ENCODE measurements around the gene TECPR2.
"Not testable (repeated sequence)": the region's sequence is repeated elsewhere in the genome, so short reads cannot be mapped to it uniquely, and the experiment has no call there.

The TECPR2 gene

DNA sequence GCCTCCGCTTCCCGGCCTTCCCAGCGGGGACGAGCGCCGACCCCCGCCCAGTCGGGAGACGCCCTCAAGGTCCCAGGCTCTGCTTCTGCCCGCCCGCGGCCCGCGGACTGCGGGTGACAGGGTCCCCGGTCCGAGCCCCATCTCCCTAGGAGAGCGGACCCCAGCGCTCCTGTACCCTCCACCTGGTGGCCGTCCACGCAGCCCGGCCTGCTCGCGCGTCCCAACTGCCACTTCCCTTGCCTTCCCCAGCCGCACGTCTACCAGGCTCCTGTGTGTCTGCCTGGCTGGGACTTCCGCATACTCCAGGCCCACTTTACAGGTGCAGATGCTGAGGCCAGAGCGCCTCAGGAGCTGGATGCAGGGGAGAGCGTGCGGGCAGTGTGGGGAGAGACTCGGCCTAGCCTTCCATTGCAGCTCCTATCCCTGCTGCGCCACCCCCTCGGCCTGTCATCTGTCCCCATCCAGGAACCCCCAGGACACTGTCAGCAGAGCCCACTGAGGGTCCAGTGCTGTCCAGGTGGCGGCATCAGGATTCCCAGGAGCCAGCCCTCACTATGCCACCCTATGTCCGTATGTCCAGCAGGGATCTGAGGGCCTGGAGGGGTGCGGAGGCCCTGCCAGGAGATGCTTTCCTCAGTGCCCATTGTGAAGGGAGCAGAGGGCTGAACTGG, 154.8 kb downstream of the TECPR2 start:
- peak; percentile 45 for DNase-seq (ENCODE audit: low spot score)
- TF ChIP-seq, protein P1, sequence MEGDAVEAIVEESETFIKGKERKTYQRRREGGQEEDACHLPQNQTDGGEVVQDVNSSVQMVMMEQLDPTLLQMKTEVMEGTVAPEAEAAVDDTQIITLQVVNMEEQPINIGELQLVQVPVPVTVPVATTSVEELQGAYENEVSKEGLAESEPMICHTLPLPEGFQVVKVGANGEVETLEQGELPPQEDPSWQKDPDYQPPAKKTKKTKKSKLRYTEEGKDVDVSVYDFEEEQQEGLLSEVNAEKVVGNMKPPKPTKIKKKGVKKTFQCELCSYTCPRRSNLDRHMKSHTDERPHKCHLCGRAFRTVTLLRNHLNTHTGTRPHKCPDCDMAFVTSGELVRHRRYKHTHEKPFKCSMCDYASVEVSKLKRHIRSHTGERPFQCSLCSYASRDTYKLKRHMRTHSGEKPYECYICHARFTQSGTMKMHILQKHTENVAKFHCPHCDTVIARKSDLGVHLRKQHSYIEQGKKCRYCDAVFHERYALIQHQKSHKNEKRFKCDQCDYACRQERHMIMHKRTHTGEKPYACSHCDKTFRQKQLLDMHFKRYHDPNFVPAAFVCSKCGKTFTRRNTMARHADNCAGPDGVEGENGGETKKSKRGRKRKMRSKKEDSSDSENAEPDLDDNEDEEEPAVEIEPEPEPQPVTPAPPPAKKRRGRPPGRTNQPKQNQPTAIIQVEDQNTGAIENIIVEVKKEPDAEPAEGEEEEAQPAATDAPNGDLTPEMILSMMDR (IDR thresholded peaks at IDR 0.05; ENCODE audit: extremely low read depth, missing control alignments), result no peak

GRCh38 chr14:102518063-102518648, 155.4 kb downstream of the TECPR2 start:
- DNase-seq (ENCODE audit: low spot score), result peak; percentile 21
- TF ChIP-seq, protein P1 (IDR thresholded peaks at IDR 0.05; ENCODE audit: extremely low read depth, missing control alignments), result no peak

- not testable (repeated sequence) for DNase-seq (ENCODE audit: low spot score)
These were observed 157.0 kb downstream of the TECPR2 start for GRCh38 chr14:102519709-102520108.

DNA sequence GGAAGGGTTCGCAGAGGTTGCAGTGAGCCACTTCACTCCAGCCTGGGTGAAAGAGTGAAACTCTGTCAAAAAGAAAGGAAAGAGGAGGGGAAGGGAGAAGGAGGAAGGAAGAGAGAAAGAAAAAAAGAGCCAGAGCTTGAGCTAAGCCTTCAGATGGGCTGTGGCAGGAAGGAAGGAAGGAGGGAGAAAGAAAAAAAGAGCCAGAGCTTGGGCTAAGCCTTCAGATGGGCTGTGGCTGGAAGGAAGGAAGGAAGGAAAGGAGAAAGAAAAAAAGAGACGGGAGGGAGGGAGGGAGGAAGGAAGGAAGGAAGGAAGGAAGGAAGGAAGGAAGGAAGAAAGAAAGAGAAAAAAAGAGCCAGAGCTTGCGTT, 160.4 kb downstream of the TECPR2 start:
- TF ChIP-seq, protein P1 (IDR thresholded peaks at IDR 0.05; ENCODE audit: extremely low read depth, missing control alignments), result no peak
- no peak for DNase-seq (ENCODE audit: low spot score)

DNA sequence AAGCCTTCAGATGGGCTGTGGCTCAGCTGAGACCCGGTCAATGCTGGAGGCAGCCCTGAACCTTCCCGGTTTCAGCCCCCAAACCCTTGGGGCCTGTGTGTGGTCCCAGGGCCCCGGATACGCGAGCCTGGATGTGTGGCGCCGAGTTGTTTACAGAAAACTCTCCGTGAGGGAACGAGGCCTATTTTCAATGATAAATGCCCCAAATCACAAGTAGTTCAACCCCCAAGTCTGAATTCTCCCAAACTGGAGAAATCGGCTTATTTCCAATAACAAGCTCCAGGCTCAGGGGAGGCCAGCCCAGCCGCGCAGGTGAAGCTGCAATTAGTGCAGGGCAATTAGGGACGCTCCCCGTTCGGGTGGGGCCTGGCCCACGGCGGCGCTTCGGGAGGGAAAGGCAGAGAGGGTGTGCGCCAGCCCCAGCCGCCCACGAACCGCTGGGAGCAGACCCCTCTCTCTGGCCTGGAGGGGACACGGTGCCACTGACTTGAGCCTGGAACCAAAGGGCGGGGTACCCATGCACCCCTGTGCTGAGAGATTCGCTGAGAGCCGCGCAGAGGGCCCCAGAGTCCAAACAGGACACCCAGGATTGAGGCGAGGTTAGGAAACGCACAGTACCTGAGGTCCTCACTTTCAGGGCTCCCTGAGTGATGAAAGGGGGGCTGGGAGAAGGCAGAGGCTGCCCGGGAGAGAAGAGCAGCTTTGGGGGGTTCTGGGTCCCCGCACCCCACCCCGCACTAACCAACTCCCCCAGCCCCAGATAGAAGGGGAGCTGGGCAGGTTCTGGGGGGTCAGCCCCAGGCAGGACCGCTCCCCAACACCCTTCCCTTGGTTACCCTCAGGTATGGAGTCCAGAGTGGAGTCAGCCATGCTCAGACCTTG, 161.1 kb downstream of the TECPR2 start:
- DNase-seq (ENCODE audit: low spot score), result no peak
- TF ChIP-seq, protein P1 (IDR thresholded peaks at IDR 0.05; ENCODE audit: extremely low read depth, missing control alignments), result no peak

DNA sequence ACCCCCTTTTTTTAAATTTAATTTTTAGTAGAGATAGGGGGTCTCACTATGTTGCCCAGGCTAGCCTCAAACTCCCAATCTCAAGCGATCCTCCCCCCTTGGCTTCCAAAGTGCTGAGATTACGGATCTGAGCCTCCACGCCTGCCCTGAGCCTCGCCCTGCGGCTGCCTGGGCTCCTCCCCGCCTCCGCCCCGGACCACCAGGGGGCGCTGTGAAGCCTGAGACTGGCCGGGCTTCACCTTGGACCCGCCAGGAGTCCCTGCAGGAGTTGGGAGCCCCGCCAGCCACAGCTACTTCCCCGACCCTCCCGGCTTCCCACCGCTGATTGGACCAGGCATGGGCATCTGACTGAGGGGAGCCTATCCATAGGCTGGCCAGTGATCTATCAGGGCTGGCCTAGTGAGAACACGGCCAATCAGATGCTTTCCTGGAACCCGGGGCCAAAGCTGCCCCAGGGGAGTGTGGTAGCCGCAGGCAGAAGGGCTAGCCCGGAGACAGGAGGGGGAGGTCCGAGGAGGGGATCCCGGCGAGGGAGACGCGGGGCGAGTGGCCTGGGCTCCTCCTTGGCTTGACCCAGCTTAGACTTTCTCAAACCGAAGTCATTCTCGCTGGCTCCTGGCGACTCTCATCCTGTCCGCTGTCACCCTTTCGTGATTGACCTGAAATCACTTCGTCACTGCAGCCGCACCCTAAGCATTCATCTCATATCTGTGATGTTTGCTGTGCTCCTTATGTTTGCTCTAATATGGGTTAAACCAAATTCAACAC, 161.9 kb downstream of the TECPR2 start:
- DNase-seq (ENCODE audit: low spot score), result peak; percentile 98
- TF ChIP-seq, protein P1 (IDR thresholded peaks at IDR 0.05; ENCODE audit: extremely low read depth, missing control alignments), result peak; percentile 97

GRCh38 chr14:102525219-102525928, 162.6 kb downstream of the TECPR2 start:
- TF ChIP-seq, protein P1 (IDR thresholded peaks at IDR 0.05; ENCODE audit: extremely low read depth, missing control alignments), result no peak
- DNase-seq (ENCODE audit: low spot score), result no peak
